ENCODE results near the gene CRIP1.

GRCh38 chr14:105502446-105503295 lies 16.0 kb downstream of the CRIP1 start:
- TF ChIP-seq EZH2phosphoT487 (IDR thresholded peaks at IDR 0.05; ENCODE audit: low read depth): no peak
- TF ChIP-seq CTCF (IDR thresholded peaks at IDR 0.05; ENCODE audit: low read depth, low read length): no peak

All from OCI-LY3 (cell line).